ENCODE results near the gene SVIL.
"Not testable (repeated sequence)": the region's sequence is repeated elsewhere in the genome, so short reads cannot be mapped to it uniquely, and the experiment has no call there.

The SVIL gene

DNA sequence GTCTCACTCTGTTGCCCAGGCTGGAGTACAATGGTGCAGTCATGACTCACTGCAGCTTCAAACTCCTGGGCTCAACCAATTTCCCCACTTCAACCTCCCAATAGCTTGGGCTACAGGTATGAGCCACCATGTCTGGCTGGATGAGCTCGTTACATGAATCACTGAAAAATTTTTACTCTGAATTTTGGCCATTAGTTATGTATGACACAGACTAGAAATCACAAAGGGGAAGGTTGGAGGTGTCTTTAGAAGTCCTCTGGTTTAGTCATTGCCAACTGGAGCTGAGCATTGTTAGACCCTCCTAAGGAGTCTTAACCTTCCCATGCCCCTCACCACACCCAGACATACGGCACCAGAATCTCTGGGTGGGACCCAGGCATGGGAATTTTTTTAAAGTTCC is 34.7 kb downstream of the SVIL start:
- DNase-seq = no peak

- DNase-seq = no peak
Observed at GRCh38 chr10:29598851-29599311, 35.9 kb downstream of the SVIL start.

DNA sequence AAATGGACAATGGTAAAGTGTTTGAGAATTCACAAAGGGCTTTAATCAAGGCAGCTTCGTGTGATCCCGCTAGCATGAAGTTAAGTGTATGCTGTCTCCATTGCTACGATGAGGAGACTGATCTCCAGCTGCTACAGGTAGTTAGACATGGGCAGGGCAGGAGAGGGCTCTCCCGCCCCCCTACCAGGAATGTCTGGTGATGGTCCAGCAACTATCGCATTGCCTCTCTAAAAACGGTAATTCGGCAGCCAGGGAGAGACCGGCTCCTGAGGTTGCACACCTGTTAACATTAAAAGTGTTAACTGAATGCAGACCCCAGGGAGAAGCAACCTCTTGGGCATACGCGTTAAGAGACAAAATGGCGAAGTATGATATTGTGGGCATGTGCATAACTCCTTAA is 37.9 kb downstream of the SVIL start:
- DNase-seq = no peak

- no peak for DNase-seq
Observed at GRCh38 chr10:29596356-29596755, 38.4 kb downstream of the SVIL start.

- DNase-seq = no peak
Observed at GRCh38 chr10:29595636-29596225, 39.0 kb downstream of the SVIL start.

GRCh38 chr10:29595146-29595545 is 39.6 kb downstream of the SVIL start:
- DNase-seq = no peak

- no peak for DNase-seq
Observed at GRCh38 chr10:29591651-29591968, 43.2 kb downstream of the SVIL start.

DNA sequence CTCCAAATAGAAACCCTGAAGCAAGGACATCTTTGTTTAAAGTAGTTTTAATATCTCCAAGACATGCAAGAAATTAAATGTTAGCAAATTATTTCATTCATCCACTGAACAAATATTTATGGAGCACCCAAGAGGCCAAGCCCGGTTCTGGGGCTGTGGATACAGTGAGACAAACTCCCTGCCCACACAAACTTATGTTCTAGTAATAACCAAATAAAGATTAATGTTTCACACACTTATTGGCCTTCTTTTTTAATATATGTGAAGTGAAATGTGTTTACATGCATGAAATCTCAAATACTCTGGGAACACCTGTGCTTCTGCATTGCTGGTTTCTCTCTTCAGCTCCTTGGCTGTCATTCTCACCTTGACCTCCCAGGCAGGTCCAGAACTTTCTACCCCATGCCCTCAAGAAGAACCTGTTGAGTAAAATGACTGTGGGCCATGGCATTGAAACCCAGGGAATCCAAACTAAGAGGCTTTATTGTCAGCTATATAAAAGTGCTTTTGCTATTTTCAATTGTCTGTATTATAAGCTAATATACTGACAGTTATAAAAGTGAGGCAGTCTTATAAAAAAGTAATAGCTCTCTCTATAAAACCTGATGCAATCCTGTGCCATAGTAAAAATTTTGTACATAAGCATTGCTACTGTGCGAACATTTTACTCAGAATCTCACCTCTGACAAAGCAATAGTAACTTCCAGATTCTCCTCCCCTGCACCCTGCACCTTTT is 43.7 kb downstream of the SVIL start:
- DNase-seq = no peak

GRCh38 chr10:29588629-29589421 is 45.9 kb downstream of the SVIL start:
- DNase-seq = no peak

- not testable (repeated sequence) for DNase-seq
Observed at GRCh38 chr10:29587750-29588628, 46.8 kb downstream of the SVIL start.

- not testable (repeated sequence) for DNase-seq
Observed at GRCh38 chr10:29587102-29587749, 47.5 kb downstream of the SVIL start.

DNA sequence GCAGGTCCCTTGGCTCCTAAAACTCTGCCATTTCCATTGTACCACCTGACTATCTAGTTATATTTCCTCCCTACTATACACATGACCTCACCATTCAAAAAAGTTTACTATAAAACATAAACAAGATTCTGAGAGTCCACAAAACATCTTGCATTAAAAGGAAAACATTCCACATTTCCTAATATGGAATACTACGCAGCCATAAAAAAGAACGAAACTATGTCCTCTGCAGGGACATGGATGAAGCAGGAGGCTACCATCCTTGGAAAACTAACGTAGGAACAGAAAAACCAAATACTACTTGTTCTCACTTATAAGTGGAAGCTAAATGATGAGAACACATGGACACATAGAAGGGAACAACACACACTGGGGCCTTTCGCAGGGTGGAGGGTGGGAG is 48.3 kb downstream of the SVIL start:
- DNase-seq = no peak

GRCh38 chr10:29585488-29585976 is 49.2 kb downstream of the SVIL start:
- no peak for DNase-seq

GRCh38 chr10:29584436-29584835 is 50.3 kb downstream of the SVIL start:
- DNase-seq = no peak

GRCh38 chr10:29583674-29584073 is 51.1 kb downstream of the SVIL start:
- no peak for DNase-seq

- not testable (repeated sequence) for DNase-seq
Observed at GRCh38 chr10:29582769-29583168, 52.0 kb downstream of the SVIL start.

GRCh38 chr10:29579455-29579970 is 55.3 kb downstream of the SVIL start:
- no peak for DNase-seq

GRCh38 chr10:29578457-29578856 is 56.3 kb downstream of the SVIL start:
- DNase-seq = no peak

DNA sequence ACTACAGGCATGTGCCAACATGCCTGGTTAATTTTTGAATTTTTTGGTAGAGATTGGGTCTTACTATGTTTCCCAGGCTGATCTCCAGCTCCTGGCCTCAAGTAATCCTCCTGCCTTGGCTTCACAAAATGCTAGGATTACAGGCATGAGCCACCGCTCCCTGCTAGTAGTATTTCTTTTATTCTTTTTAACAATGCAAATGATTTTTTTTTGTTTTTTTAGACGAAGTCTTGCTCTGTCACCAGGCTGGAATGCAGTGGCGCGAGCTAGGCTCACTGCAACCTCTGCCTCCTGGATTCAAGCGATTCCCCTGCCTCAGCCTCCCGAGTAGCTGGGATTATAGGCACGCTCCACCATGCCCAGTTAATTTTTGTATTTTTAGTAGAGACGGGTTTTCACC is 58.1 kb downstream of the SVIL start:
- no peak for DNase-seq

DNA sequence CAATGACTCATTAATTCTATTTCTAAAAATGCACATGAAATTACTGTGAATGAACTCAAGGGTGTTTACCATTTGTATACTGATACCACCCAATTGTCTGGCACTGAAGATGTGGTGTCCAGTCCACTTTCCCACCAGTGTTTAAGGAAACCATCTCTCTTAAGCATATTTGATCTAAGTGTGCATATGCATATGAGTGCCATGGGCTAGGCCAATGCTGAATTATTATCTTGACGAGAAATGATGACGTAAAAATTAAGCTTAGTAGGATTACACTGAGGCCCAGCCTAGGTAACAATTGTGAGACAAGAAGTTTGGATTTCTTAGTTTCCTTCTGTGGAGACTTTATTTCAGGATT is 59.7 kb downstream of the SVIL start:
- DNase-seq = no peak

GRCh38 chr10:29574212-29575097 is 60.3 kb downstream of the SVIL start:
- DNase-seq = not testable (repeated sequence)
